ENCODE results near the gene FLT1.

FLT1 gene

DNA sequence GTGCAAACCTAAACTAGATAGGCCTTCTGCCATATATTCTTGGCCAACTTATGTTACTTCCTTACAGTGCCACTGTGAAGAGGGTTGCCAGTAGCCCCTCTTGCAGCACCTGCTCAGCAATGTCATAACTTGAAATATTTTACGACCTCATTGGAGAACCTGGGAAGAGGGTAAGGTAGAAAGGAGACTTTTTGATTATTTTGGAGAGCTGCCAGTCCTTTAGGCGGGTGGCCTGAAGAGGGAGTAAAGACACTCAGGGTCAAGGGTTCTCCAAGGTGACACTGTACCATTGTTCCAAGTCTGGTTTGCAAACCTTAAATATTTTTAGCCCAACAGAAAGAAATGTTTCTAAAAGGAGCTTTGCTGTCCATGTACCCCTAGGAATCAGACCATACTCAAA, 118.3 kb downstream of the FLT1 start:
- no peak for DNase-seq

DNA sequence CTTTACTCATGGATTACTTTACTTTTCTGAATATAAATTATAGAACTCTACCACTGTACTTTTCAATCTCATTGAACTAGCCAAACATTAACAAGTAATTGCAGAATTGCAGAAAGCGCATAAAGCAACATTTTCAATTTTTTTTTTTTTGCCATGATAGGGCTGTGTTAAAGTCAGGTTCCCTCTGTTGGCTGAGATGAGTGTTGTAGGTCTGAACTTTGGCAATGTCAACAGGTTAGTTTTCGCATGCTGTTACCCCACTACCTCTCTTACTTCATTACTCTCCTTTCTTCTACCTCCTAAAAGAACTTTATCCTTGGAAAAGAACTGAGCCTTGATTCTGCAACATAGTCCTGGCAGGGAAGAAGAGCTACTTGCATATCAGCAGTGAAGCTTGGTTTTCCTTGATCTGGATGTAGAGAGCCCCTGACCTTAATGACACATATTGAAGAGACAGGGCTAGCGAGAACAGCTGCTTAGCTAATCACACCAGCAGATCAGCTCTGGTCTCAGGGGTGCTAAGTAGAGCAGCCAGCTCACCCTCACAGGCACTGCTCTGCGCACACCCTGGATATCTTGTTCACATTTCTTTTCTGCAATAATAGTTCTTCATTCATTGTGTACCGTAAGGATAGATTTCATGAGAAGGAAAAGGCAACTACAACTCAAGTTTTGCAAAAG, 119.5 kb downstream of the FLT1 start:
- no peak for DNase-seq

DNA sequence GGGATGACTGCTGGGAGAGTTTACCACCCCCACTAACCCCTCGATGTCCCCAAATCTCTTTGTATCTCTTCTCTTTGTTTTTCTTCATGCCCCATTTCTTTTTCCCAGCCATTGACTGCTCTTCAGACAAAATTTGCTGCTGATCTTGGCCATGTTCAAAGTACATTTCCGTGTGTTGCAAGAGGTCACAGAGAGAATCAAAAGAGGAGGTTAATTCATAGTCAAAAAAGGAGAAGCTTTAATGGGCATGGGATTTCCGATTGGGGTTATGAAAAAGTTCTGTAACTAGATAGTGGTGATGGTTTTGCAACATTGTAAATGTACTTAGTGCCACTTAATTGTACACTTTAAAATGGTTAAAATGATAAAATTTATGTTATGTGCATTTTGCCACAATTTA, 121.1 kb downstream of the FLT1 start:
- DNase-seq = no peak

DNA sequence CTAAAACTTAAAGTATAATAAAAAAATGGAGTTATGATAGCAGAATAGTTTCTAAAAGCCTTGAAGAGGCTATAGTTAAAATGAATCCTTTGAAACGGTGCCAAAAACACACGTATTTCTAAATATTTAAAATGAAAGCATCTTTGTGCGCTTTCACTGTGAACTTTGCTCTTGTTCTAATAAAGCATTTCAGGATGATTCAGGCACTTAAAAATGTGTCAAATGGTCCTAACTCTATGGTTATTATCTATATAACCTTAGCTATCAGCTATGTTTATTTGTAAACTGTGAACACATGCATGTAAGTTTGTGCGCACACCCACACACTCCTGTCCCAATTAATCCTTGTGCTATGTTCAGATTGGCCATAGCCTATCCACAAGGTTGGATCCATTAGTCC, 124.5 kb downstream of the FLT1 start:
- no peak for DNase-seq

DNA sequence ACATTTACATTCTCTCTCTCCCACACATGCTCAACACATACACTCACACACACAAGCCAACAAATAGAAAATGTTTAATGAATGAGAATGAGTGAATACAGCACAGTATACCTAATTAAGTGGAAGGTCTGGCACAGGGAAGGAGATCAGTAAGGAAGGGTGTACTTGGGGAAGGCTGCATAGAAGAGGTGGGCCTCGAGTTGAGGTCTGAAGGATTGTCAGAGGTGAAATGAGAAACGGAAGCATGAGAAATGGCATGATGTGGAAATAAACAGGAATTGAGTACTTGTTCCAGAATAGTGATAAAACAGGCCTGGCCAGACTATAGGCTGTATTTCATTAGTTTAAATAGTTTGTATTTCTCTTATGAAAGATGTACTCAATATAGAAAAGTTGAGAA, 136.2 kb downstream of the FLT1 start:
- no peak for DNase-seq

DNA sequence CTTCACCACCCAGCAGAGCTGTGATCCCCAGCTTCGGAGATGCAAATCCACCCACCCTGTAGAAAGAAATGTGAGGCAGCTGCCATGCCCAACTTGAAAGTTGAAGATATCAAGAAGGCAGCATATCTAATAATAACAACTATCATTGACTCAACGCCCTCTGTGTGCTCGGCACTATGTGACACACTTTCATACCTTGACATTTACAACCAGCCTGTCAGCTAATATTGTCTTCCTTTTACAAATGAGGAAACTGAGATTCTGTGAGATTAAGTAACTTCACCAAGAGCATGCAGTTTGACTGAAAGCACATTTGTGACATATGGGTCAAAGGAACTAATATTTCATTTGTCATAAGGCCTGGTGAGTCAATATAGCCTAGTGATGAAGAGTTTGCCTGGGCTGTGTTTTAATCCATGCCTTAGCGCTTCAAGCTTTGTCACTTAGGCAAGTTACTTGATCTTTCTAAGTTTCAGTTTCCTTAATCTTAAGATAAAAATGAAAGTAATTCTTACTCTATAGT, 137.0 kb downstream of the FLT1 start:
- DNase-seq = no peak

DNA sequence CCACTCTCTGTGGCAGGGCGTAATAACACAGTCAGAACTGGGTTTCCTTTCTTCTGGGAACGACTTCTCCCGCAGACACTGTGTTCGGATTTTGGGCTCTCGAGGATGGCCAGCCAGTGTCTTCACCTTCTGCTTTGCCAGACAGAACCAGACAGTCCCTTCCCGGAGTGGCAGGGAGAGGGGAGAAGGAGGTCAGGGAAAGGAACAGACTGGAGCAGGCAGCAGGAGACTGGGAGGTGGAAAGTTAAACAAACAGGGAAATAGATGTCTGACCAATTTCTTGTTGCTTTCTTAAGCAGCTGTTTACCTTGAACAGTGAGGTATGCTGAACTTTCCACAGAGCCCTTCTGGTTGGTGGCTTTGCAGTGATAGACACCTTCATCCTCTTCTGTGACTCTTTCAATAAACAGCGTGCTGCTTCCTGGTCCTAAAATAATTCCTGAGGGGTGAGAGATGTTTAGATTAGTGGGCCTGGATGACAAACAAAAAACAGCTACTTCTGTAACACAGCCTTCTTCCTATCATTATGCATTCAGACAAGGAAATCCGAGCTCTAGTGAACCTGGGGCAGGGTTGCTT, 137.6 kb downstream of the FLT1 start:
- no peak for DNase-seq

DNA sequence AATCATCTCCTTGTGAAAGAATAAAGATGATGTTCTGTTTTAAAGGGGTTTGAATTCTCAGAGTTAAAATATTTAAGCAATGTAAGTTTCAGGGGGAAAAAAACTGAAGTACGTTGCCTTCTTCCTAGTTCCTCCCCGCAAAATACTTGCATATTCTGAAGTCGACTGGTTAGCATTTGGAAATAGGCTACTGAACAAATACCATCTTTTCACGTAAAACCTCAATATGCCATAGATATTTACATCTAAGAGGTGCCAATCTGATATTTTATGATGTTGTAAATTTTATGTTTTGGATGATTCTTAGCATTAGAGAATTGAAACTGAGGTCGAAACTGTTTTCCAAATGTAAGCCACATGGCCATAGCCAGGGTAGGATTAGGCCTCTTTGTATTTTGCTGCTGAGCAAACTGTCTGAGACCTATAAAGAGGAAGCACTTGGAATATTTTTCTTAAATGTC, 138.3 kb downstream of the FLT1 start:
- no peak for DNase-seq

DNA sequence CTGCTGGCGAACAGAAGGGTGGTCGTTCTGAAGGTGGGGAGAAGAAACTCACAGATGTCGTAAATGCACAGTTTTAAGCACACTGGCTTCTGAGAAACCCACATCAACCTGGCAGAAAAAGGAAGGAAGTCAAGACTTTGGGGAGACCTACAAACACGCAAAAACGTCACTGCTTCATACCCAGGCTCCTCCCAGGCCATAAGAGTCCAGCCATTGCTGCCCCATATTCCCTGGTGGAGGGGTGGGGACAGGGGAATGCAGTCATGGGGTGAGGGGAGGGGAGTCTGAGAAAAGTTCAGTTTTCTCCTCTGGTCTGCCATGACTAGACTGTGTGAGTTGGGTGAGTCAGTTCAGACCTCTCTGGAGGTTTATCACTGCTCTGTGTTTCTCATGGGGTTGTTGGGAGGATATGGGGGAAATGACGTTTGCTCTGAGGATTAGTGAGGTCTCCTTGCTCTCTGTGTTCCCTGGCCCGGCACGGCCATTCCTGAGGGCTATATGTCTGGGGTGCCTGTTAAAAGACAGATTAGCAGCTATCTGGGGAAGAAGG, 139.0 kb downstream of the FLT1 start:
- no peak for DNase-seq

DNA sequence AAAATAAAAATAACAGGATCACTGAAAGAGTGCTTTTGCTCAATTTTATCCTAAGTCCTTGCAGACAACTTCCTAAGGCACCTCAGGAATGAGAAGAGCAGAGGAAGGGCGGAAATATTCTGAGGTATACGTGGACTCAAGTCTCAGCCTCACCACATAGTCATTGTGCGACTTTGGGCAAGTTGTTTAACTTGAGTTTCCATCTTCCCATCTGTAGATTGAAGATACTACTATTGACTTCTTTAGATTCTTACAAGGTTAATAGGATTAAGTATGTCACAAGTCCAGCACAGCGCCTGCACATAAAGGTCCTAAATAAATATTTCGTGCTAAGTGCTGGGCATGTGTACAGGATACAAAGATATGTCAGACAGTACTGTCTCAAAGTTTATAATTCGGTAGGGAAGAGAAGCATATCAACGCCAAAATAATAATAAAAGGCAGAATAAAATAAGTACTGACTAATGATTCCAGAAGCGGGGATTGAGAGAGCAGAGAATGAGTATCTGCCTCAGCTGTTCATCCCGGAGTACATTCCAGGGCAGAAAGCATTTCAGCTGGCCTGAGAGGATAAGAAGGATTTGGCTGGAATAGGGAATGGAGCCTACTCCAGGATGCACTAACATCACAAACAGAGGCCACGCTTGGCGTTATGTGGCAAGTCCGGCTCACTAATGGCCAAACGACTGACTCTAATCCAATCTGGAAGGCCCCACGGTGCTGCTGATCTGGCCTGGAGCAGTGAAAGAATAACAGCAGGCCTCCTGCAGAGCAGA, 139.7 kb downstream of the FLT1 start:
- DNase-seq = no peak

DNA sequence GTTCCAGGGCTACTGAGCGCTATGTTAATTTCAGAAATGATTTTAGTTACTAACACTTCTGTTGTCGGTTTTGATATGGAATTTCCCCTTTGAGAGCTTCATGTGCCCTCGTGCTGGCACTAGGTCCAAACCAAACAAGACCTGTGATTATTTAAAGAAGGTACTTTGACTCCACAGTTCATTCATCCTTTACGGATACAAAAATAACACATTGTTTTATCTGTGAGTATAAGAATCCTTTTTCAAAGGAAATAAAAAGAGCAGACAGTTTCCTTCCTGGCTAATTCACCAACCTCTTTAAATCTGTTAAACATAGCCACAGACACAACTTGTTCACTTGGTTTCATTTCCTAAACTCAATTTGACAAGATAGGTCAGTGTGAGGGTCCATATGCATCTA, 141.2 kb downstream of the FLT1 start:
- no peak for DNase-seq

DNA sequence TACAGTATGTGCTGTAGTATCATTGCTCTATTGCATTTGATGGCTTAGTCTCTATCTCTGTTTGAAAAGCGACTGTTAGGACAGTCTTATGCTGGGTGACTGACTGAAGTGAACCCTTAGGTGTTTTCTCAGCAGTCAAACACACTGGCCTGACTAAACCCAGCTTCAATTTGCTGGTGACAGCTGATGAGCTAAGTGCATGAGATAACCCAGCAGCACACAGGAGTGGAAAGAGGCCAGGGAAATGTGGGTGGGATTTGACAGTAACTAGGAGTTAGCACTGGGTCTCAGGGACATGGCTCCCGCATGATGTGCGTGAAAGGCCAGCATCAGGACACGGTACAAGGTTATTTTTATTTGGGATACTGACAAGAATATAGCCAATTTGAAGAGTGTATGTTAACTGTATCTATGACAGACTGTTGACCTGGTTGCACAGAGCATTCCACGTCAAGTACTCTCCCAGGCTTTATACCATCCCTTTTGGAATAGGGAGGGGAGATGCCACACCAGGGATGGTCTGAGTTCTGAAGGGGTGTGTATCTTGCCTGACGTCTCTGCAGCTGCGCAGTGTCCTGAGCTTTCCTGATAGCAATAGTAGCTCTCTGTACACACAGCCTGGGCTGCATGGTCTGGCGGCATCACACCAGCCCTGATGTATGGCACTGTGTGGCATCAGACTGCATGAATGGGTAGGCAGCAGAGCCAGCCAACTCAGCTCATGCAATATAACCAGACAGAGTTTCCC, 144.8 kb downstream of the FLT1 start:
- no peak for DNase-seq

DNA sequence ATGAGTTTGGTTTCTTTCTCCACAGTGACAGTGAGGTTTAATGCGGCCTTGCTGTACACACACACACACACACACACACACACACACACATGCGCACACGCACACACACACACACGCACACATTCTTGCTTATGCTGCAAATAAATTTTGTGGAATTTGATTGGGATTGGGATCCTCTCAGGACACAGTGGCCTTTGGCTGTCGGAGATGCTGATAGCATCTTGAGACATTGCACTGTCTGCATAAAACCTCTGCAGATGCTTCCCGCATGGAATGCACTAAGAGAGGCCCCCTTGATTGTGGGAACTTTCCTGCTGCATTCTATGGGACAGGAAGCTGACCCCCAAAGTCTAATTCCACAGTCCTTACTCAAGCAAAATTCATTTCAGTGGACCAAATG, 145.6 kb downstream of the FLT1 start:
- no peak for DNase-seq

DNA sequence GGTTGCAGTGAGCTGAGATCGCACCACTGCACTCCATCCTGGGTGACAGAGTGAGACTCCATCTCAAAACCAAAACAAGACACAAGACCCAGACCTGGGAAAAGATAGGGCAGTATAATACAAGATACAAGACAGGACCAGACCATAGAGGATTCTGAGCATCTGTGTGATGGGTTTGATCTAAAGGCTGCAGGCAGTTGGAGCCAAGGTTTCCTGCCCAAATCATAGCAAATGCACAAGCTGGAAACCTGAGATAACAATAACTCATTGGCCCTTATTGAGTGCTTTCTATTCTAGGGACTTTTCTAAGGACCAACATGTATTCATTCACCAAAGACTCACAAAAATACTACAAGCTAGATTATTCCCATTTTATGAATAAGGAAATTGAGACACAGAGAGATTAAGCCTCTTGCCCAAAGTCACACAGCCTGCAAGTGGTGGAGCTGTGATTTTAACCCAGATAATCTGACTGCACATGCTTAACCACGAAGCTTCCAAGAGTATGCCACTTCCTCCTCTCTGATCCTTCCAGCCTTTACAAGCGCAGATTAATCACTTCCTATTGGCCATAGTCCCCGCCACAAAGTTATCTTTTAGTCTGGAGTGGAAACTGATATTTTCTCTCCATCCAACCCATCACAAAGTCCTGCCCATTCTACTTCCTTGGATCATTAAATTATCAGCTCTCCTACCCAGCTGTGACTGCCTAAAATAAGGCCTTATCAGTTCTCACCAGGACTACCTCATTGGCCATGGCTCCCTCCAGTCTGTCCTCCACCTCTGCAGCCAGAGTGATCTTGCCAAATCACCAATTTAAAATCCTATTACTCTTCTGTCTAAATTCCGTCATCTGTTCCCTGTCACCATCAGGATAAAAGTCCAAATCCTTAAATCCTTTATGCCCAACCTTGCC, 147.2 kb downstream of the FLT1 start:
- no peak for DNase-seq

DNA sequence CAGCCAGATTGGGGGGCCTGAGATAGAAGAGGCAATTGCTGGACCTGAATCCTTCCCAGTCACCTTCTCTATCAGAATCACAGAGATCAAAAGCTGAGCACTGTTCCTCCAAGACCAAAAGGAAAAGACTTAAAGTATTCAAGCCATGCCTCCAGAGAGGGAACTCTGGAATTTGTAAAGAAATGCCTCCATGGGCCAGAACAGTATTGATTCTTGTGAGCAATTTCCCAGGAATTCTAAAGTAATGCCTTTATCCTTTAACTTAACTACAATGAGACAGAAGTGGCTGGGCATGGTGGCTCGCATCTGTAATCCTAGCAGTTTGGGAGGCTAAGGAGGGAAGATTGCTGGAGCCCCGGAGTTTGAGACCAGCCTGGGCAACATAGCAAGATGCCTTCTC, 148.8 kb downstream of the FLT1 start:
- no peak for DNase-seq

DNA sequence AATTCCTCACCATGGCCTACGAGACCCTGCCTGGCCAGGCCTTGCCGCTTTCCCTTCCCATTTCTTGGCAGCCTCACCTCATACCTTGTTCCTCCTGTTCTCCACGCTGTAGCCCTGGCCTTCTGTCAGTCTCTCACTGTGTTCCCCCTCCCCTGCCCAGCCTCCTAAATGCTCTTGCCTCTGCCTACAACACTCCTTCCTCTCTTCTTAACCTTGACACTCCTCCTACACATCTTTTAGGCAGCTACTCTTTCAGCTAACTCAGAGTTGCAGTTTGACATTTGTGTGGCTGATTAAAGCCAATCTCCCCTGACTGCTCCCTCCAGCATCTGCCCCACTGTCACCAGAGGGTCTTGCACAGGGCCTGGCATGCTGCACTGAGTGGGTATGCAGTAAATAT, 150.8 kb downstream of the FLT1 start:
- no peak for DNase-seq

DNA sequence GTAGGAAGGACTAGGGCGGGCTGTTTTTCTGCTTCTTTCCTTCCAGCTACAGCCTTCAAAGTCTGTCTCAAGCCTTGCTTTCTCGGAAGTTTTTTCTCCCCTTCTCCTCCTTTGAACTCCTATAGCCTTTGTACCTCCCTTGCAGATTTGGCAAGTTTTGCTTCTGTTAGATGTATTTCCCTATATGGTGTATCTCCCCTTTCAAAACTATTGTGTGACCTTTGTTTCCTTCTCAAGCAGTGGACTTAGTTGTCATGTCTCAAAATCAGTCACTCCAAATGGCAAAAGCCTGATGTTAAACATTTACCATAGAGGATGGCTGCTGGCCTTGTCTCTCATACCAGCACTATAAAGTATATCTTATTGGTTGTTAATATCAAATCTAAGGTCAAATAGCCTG, 152.7 kb downstream of the FLT1 start:
- no peak for DNase-seq

DNA sequence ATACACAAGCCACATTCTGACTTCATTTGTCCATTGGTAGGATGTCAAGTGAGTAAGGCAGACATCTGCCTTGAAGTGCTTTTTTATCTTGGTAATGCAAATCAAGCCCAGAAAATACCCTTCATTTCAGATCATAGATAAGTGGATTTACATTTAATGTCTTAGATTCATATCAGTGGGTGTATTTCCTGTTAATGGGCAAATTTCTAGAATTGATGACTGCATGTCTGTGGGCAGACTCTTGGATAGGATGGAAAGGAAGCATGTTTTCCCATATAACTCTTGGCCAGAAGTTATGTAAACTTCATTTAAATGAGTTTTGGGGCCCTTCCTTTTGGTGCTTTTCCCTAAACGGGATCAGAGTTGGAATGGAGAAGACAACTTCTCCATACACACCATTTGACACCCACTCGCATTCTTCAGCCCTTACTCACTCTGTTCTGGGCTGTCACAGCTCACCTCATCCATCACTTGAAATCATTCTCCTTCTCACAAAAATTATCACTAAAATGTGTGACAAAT, 154.6 kb downstream of the FLT1 start:
- no peak for DNase-seq

DNA sequence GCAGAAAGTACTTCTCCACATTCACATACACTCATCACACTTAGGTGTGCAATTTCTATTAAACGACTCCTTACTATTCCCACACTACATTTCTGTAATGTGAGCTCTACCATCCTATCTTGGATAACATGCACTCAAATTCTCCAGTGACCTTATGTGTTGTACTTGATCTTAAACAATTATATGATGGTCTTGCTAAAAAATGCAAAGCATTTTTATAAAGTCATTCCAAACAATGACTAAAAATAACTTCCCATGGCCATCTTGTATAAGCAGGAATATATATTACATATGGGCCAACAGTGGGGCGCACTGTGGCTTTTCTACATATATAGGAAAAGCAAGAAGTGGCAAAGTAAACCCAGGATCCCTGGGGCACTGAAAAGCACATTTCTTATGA, 155.5 kb downstream of the FLT1 start:
- DNase-seq = no peak

DNA sequence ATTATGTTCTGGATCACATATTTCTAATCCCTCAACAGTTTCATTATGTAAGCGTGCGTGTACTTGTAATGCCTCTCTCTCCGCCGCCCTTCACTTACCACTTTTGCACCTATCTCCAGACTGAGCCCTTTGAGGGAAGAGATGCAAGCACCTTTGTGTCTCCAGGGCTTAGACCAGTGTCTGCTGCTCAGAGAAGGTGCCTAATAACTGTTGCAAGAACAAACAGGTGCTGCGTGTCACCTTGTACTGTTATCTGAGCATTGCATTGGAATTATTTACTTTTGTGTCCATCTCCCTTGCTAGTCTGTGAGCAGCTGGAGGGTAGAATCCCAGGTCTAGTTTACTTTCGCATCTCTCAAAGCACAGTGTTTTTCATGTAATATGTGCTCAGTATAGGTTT, 156.2 kb downstream of the FLT1 start:
- DNase-seq = no peak

DNA sequence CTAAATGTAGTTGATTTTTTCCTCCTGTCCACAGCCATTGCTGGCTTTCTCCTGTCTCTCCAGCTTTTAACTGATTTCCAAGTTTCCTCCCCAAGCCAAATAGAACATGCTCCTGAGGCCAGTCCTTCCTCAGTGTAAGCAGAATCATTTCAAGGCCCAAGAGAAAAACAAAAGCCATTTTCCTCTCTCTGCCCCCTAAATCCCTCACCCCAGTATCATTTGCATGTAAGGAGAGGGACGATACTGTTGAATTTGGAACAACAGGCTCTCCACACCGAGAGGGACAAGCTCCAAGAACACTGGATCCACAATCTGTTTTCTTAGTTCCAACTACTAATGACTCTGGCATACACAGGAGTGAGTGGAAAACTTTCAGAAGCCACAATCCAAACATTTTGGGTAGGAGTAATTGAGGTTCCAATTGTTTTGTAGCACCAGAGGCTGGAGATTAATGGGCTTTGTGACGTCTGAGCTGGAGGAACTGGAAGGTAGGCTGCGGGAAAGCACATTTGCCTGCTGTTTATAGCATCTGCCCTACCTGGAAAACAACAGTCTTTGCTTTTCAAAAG, 156.8 kb downstream of the FLT1 start:
- no peak for DNase-seq
